WTC11 (cell line): ENCODE data around the gene ZNF35. TPM values are rescaled to one million over a fixed set of nuclear protein-coding genes. Genes with fewer than 3 reads are reported as not detected.

Experiments
- CBFB ChIP-seq: sonication (generic); formaldehyde crosslinking; IDR thresholded peaks from 2 replicates; pipeline ENCODE4 v1.8.1; 2022; ENCODE audit warnings: mild to moderate bottlenecking, low read depth, missing genetic modification reagents
- ESRRA ChIP-seq: sonication (generic); formaldehyde crosslinking; IDR thresholded peaks from 2 replicates; pipeline ENCODE4 v1.8.1; 2022; ENCODE audit warnings: mild to moderate bottlenecking, missing genetic modification reagents, borderline replicate concordance
- FOXK1 ChIP-seq: sonication (generic); formaldehyde crosslinking; IDR thresholded peaks from 2 replicates; pipeline ENCODE4 v1.8.0; 2022; ENCODE audit warnings: mild to moderate bottlenecking, moderate library complexity, missing genetic modification reagents
- GABPB1 ChIP-seq: sonication (generic); formaldehyde crosslinking; IDR thresholded peaks from 2 replicates; pipeline ENCODE4 v1.8.1; 2023; ENCODE audit warnings: mild to moderate bottlenecking, missing genetic modification reagents
- MYBL2 ChIP-seq: sonication (generic); formaldehyde crosslinking; IDR thresholded peaks from 2 replicates; pipeline ENCODE4 v1.8.1; 2023; ENCODE audit warnings: mild to moderate bottlenecking, moderate library complexity, missing genetic modification reagents
- NFE2L1 ChIP-seq: sonication (generic); formaldehyde crosslinking; IDR thresholded peaks from 2 replicates; pipeline ENCODE4 v1.8.1; 2023; ENCODE audit warnings: missing genetic modification reagents
- NR2C2 ChIP-seq: sonication (generic); formaldehyde crosslinking; IDR thresholded peaks from 2 replicates; pipeline ENCODE4 v1.8.0; 2022; ENCODE audit warnings: mild to moderate bottlenecking, missing genetic modification reagents
- RELA ChIP-seq: sonication (generic); formaldehyde crosslinking; IDR thresholded peaks from 2 replicates; pipeline ENCODE4 v1.8.1; 2022; ENCODE audit warnings: missing genetic modification reagents, mild to moderate bottlenecking, borderline replicate concordance
- RORB ChIP-seq: fragments of 250-450 bp; sonication (Bioruptor Pico); IDR thresholded peaks from 2 replicates; pipeline ENCODE4 v1.9.0; 2021; ENCODE audit warnings: mild to moderate bottlenecking
- SMAD3 ChIP-seq: sonication (generic); formaldehyde crosslinking; IDR thresholded peaks from 2 replicates; pipeline ENCODE4 v1.8.0; 2022; ENCODE audit warnings: missing genetic modification reagents, mild to moderate bottlenecking, borderline replicate concordance
- SOX15 ChIP-seq: fragments of 250-450 bp; sonication (Bioruptor Pico); IDR thresholded peaks from 2 replicates; pipeline ENCODE4 v1.9.0; 2021; ENCODE audit warnings: mild to moderate bottlenecking
- SP1 ChIP-seq: sonication (generic); formaldehyde crosslinking; conservative IDR thresholded peaks from 2 replicates; pipeline ENCODE4 v1.8.1; 2022; ENCODE audit warnings: missing genetic modification reagents
- total RNA-seq: library from RNA; stranded (reverse); gene quantifications from 3 replicates; pipeline ENCODE4 v1.2.3, GENCODE V29; 2021
- TF ChIP-seq, protein P1 (sequence below): sonication (generic); formaldehyde crosslinking; IDR thresholded peaks from 2 replicates; pipeline ENCODE4 v1.8.1; 2023; ENCODE audit warnings: mild to moderate bottlenecking, missing genetic modification reagents
- TF ChIP-seq, protein P2 (sequence below): sonication (generic); formaldehyde crosslinking; IDR thresholded peaks from 2 replicates; pipeline ENCODE4 v1.8.1; 2023; ENCODE audit warnings: mild to moderate bottlenecking, missing genetic modification reagents, moderate library complexity
- TF ChIP-seq, protein P3 (sequence below): sonication (generic); formaldehyde crosslinking; IDR thresholded peaks from 2 replicates; pipeline ENCODE4 v1.8.1; 2023; ENCODE audit warnings: mild to moderate bottlenecking, missing genetic modification reagents
- TF ChIP-seq, protein P4 (sequence below): fragments of 250-450 bp; sonication (Bioruptor Pico); IDR thresholded peaks from 2 replicates; pipeline ENCODE4 v1.9.0; 2021; ENCODE audit warnings: moderate library complexity, mild to moderate bottlenecking, inconsistent platforms, borderline replicate concordance
- TF ChIP-seq, protein P5 (sequence below): sonication (generic); formaldehyde crosslinking; IDR thresholded peaks from 2 replicates; pipeline ENCODE4 v1.8.1; 2022; ENCODE audit warnings: missing genetic modification reagents, borderline replicate concordance
- TF ChIP-seq, protein P6 (sequence below): sonication (generic); formaldehyde crosslinking; conservative IDR thresholded peaks from 2 replicates; pipeline ENCODE4 v1.8.1; 2022; ENCODE audit warnings: mild to moderate bottlenecking, missing genetic modification reagents
- TF ChIP-seq, protein P7 (sequence below): sonication (generic); formaldehyde crosslinking; IDR thresholded peaks from 2 replicates; pipeline ENCODE4 v1.8.1; 2023; ENCODE audit warnings: mild to moderate bottlenecking, missing genetic modification reagents, borderline replicate concordance
- TF ChIP-seq, protein P8 (sequence below): sonication (generic); formaldehyde crosslinking; IDR thresholded peaks from 2 replicates; pipeline ENCODE4 v1.8.0; 2022; ENCODE audit warnings: mild to moderate bottlenecking, missing genetic modification reagents
- TF ChIP-seq, protein P9 (sequence below): sonication (generic); formaldehyde crosslinking; IDR thresholded peaks from 2 replicates; pipeline ENCODE4 v1.8.1; 2022; ENCODE audit warnings: mild to moderate bottlenecking, moderate library complexity, missing genetic modification reagents

The ZNF35 gene
- total RNA-seq, 1 experiment from 2014 or later: 17.2 TPM

DNA sequence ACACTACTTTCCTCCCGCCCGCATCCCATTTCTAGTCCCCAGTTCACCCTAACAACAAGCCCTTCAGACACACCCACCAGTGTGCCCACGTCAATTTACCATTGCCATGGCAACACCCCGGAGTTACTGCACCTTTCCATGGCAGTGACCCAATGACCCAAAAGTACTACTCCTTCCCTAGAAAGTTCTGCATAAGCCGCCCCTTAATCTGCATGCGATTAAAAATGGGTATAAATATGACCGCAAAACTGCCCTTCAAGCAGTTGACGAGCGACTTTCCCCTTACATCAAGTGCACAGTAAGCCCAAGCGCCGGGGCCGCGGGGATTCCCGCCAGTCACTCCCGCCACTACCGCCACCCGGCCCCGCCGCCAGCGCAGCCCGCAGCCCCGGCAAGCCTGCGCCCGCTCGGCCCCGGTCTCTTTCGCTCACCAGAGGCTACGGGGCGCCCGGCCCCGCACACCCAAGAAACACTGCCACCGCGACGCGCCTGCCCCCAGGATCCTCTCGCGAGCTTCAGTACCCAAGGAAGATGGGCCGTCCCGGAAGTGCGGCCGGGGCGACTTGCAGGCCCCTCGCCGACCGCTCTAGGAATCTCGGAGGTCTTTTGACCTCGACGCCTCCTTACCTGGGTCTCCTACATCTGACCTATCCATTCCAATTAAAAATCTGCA is 36.7 kb downstream of the ZNF35 start (continued):
- TF ChIP-seq, protein P1, sequence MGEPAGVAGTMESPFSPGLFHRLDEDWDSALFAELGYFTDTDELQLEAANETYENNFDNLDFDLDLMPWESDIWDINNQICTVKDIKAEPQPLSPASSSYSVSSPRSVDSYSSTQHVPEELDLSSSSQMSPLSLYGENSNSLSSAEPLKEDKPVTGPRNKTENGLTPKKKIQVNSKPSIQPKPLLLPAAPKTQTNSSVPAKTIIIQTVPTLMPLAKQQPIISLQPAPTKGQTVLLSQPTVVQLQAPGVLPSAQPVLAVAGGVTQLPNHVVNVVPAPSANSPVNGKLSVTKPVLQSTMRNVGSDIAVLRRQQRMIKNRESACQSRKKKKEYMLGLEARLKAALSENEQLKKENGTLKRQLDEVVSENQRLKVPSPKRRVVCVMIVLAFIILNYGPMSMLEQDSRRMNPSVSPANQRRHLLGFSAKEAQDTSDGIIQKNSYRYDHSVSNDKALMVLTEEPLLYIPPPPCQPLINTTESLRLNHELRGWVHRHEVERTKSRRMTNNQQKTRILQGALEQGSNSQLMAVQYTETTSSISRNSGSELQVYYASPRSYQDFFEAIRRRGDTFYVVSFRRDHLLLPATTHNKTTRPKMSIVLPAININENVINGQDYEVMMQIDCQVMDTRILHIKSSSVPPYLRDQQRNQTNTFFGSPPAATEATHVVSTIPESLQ (CRISPR knock-in tag): no peak
- TF ChIP-seq, protein P2, sequence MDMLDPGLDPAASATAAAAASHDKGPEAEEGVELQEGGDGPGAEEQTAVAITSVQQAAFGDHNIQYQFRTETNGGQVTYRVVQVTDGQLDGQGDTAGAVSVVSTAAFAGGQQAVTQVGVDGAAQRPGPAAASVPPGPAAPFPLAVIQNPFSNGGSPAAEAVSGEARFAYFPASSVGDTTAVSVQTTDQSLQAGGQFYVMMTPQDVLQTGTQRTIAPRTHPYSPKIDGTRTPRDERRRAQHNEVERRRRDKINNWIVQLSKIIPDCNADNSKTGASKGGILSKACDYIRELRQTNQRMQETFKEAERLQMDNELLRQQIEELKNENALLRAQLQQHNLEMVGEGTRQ (CRISPR knock-in tag): no peak
- TF ChIP-seq SP1 (peak; percentile 64), RORB (CRISPR knock-in tag) (no peak), ESRRA (CRISPR knock-in tag) (no peak), FOXK1 (CRISPR knock-in tag) (peak; percentile 69), SOX15 (CRISPR knock-in tag) (no peak), NR2C2 (CRISPR knock-in tag) (no peak), CBFB (CRISPR knock-in tag) (no peak), MYBL2 (CRISPR knock-in tag) (0 out of 2 replicates have a peak, but pooled peaks have one; percentile 31), RELA (CRISPR knock-in tag) (no peak), NFE2L1 (CRISPR knock-in tag) (0 out of 2 replicates have a peak, but pooled peaks have one; percentile 38), GABPB1 (CRISPR knock-in tag) (peak; percentile 28; the same call in 1 of the 2 replicates), SMAD3 (CRISPR knock-in tag) (0 out of 2 replicates have a peak, but pooled peaks have one; percentile 42)
- TF ChIP-seq, protein P3, sequence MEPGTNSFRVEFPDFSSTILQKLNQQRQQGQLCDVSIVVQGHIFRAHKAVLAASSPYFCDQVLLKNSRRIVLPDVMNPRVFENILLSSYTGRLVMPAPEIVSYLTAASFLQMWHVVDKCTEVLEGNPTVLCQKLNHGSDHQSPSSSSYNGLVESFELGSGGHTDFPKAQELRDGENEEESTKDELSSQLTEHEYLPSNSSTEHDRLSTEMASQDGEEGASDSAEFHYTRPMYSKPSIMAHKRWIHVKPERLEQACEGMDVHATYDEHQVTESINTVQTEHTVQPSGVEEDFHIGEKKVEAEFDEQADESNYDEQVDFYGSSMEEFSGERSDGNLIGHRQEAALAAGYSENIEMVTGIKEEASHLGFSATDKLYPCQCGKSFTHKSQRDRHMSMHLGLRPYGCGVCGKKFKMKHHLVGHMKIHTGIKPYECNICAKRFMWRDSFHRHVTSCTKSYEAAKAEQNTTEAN: peak; percentile 51; the same call in 1 of the 2 replicates
- TF ChIP-seq, protein P4, sequence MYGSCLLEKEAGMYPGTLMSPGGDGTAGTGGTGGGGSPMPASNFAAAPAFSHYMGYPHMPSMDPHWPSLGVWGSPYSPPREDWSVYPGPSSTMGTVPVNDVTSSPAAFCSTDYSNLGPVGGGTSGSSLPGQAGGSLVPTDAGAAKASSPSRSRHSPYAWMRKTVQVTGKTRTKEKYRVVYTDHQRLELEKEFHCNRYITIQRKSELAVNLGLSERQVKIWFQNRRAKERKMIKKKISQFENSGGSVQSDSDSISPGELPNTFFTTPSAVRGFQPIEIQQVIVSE (CRISPR knock-in tag): no peak
- TF ChIP-seq, protein P5, sequence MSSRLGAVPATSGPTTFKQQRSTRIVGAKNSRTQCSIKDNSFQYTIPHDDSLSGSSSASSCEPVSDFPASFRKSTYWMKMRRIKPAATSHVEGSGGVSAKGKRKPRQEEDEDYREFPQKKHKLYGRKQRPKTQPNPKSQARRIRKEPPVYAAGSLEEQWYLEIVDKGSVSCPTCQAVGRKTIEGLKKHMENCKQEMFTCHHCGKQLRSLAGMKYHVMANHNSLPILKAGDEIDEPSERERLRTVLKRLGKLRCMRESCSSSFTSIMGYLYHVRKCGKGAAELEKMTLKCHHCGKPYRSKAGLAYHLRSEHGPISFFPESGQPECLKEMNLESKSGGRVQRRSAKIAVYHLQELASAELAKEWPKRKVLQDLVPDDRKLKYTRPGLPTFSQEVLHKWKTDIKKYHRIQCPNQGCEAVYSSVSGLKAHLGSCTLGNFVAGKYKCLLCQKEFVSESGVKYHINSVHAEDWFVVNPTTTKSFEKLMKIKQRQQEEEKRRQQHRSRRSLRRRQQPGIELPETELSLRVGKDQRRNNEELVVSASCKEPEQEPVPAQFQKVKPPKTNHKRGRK: no peak
- TF ChIP-seq, protein P6, sequence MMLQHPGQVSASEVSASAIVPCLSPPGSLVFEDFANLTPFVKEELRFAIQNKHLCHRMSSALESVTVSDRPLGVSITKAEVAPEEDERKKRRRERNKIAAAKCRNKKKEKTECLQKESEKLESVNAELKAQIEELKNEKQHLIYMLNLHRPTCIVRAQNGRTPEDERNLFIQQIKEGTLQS (CRISPR knock-in tag): no peak
- TF ChIP-seq, protein P7, sequence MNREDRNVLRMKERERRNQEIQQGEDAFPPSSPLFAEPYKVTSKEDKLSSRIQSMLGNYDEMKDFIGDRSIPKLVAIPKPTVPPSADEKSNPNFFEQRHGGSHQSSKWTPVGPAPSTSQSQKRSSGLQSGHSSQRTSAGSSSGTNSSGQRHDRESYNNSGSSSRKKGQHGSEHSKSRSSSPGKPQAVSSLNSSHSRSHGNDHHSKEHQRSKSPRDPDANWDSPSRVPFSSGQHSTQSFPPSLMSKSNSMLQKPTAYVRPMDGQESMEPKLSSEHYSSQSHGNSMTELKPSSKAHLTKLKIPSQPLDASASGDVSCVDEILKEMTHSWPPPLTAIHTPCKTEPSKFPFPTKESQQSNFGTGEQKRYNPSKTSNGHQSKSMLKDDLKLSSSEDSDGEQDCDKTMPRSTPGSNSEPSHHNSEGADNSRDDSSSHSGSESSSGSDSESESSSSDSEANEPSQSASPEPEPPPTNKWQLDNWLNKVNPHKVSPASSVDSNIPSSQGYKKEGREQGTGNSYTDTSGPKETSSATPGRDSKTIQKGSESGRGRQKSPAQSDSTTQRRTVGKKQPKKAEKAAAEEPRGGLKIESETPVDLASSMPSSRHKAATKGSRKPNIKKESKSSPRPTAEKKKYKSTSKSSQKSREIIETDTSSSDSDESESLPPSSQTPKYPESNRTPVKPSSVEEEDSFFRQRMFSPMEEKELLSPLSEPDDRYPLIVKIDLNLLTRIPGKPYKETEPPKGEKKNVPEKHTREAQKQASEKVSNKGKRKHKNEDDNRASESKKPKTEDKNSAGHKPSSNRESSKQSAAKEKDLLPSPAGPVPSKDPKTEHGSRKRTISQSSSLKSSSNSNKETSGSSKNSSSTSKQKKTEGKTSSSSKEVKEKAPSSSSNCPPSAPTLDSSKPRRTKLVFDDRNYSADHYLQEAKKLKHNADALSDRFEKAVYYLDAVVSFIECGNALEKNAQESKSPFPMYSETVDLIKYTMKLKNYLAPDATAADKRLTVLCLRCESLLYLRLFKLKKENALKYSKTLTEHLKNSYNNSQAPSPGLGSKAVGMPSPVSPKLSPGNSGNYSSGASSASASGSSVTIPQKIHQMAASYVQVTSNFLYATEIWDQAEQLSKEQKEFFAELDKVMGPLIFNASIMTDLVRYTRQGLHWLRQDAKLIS: no peak
- TF ChIP-seq, protein P8, sequence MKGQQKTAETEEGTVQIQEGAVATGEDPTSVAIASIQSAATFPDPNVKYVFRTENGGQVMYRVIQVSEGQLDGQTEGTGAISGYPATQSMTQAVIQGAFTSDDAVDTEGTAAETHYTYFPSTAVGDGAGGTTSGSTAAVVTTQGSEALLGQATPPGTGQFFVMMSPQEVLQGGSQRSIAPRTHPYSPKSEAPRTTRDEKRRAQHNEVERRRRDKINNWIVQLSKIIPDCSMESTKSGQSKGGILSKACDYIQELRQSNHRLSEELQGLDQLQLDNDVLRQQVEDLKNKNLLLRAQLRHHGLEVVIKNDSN (CRISPR knock-in tag): no peak
- TF ChIP-seq, protein P9, sequence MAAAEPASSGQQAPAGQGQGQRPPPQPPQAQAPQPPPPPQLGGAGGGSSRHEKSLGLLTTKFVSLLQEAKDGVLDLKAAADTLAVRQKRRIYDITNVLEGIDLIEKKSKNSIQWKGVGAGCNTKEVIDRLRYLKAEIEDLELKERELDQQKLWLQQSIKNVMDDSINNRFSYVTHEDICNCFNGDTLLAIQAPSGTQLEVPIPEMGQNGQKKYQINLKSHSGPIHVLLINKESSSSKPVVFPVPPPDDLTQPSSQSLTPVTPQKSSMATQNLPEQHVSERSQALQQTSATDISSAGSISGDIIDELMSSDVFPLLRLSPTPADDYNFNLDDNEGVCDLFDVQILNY (CRISPR knock-in tag): peak; percentile 53; the same call in 1 of the 2 replicates
